Measurements from ENCODE around the gene SRD5A1.

The SRD5A1 gene

DNA sequence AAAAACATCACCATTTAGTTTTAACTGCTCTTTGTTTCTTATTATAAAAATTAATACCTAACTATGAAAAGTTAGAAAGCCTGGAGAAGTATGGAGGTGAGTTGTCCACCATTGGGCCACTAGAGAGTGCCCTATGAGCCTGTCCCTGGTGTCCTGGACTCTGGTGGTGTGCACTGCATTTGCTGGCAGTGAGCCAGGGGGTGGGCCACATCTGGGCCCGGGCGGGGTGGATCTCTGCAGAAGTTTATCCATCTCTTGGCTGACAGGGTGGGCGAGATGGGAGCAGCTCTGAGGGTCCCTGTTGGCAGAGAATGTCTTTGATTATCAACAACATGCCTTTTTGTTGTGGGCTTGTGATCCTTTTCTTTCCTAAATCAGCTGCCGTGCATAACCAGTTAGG, 88.2 kb downstream of the SRD5A1 start:
- in situ Hi-C loops (cut with HindIII; ENCODE audit: low pct_ligation_motif_present, low sequenced_read_pairs) = no loop called here
- Histone ChIP-seq H3K36me3 (replicated peaks) (peaks cover 5% of the 10 kb centered on the region), H3K4me3 (ENCODE audit: low read depth, low read length) (no peak overlapping the region), H3K27ac (no peak overlapping the region), H3K27me3 (replicated peaks) (no peaks in the 10 kb centered on the region)
- TF ChIP-seq, protein P1, sequence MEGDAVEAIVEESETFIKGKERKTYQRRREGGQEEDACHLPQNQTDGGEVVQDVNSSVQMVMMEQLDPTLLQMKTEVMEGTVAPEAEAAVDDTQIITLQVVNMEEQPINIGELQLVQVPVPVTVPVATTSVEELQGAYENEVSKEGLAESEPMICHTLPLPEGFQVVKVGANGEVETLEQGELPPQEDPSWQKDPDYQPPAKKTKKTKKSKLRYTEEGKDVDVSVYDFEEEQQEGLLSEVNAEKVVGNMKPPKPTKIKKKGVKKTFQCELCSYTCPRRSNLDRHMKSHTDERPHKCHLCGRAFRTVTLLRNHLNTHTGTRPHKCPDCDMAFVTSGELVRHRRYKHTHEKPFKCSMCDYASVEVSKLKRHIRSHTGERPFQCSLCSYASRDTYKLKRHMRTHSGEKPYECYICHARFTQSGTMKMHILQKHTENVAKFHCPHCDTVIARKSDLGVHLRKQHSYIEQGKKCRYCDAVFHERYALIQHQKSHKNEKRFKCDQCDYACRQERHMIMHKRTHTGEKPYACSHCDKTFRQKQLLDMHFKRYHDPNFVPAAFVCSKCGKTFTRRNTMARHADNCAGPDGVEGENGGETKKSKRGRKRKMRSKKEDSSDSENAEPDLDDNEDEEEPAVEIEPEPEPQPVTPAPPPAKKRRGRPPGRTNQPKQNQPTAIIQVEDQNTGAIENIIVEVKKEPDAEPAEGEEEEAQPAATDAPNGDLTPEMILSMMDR (IDR thresholded peaks at IDR 0.05; ENCODE audit: low read depth, low read length, missing control alignments) = no peak
- no peak for DNase-seq

DNA sequence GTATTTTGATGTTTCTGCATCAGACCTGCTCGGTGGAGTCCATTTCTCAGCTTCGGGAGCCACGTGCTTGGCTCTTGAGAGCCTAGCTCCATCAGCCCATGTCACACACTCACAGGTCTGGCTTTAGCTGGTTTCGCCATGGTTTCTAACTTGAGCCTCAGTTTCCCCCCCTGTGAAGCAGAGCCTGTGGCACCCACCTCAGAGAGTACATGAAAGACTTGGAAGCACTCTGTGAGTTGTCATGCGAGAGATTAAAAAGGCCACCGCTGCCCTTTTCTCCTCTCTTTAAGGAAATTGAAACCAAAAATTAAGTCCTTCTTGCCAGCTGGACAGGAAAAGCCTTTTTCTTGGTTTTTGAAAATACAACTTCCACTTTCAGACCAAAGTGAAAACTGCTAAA, 88.8 kb downstream of the SRD5A1 start:
- H3K4me3 ChIP-seq (ENCODE audit: low read depth, low read length) = no peak overlapping the region

GRCh38 chr5:6723122-6723815, 90.0 kb downstream of the SRD5A1 start:
- peaks cover 5% of the 10 kb centered on the region for H3K36me3 ChIP-seq (replicated peaks)
- no peak for DNase-seq
- in situ Hi-C loops (cut with HindIII; ENCODE audit: low pct_ligation_motif_present, low sequenced_read_pairs) = no loop called here
- TF ChIP-seq, protein P1 (IDR thresholded peaks at IDR 0.05; ENCODE audit: low read depth, low read length, missing control alignments) = no peak
- H3K4me3 ChIP-seq (ENCODE audit: low read depth, low read length) = no peak overlapping the region
- H3K27ac ChIP-seq = no peak overlapping the region
- no peaks in the 10 kb centered on the region for H3K27me3 ChIP-seq (replicated peaks)

More for the DNA sequence above, 88.8 kb downstream of the SRD5A1 start:
- no peak overlapping the region for H3K27ac ChIP-seq
- no peaks in the 10 kb centered on the region for H3K27me3 ChIP-seq (replicated peaks)
- peaks cover 5% of the 10 kb centered on the region for H3K36me3 ChIP-seq (replicated peaks)
- TF ChIP-seq, protein P1 (IDR thresholded peaks at IDR 0.05; ENCODE audit: low read depth, low read length, missing control alignments) = no peak
- in situ Hi-C loops (cut with HindIII; ENCODE audit: low pct_ligation_motif_present, low sequenced_read_pairs) = no loop called here
- no peak for DNase-seq

DNA sequence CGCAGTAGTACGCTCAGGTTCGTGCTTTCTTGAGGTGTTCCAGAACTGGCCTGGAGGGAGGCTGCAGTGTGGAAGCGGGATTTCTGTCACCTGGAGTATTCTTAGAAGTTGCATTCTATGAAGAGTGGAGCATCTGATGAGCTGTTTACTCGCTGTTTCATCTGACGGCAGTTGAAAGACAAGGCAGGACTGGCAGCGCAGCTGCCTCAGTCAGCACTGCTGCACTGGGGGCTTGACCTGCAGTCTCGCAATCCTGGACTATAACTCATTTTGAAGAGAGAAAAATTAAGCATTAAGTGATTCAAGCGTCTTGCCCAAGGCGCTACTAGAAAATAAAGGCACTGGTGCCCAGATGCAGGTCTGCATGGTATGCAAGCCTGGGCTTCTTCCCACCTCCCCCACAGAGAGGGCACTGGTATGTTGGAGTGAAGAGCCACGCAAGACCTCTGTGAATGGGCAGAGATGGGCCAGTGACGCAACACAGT, 90.6 kb downstream of the SRD5A1 start:
- H3K4me3 ChIP-seq (ENCODE audit: low read depth, low read length) = no peak overlapping the region
- H3K36me3 ChIP-seq (replicated peaks) = peaks cover 5% of the 10 kb centered on the region
- no peak overlapping the region for H3K27ac ChIP-seq
- in situ Hi-C loops (cut with HindIII; ENCODE audit: low pct_ligation_motif_present, low sequenced_read_pairs) = no loop called here
- no peaks in the 10 kb centered on the region for H3K27me3 ChIP-seq (replicated peaks)
- DNase-seq = no peak
- TF ChIP-seq, protein P1 (IDR thresholded peaks at IDR 0.05; ENCODE audit: low read depth, low read length, missing control alignments) = no peak
